Renal pelvis (tissue), 12 donors: ENCODE results near the gene NRSN2. TPM values are rescaled to one million over a fixed set of nuclear protein-coding genes. Genes with fewer than 3 reads are reported as not detected.

Experiments used
- DNase-seq: peaks from one replicate; pipeline ENCODE4 v3.0.0-alpha.2; 2013
- long read RNA-seq, 16 experiments: transcript quantifications; one replicate each; lab custom pipeline, GENCODE V29; 2026
- polyA plus RNA-seq, 3 donors: library from polyadenylated mRNA; unstranded; fragments of 120-200 nt; gene quantifications; one replicate each; pipeline ENCODE4 v1.2.1, GENCODE V29; 2013; ENCODE audit not compliant: insufficient read length in 3 of 3

The NRSN2 gene, protein sequence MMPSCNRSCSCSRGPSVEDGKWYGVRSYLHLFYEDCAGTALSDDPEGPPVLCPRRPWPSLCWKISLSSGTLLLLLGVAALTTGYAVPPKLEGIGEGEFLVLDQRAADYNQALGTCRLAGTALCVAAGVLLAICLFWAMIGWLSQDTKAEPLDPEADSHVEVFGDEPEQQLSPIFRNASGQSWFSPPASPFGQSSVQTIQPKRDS
- polyA plus RNA-seq, result 10 to 100 TPM; 50.4 to 57.5 (median 54.9) TPM
- long read RNA-seq, donor 1, transcript NRSN2-202 (4 exons, 2,088 nt), result major isoform, 9 of 20 reads
- long read RNA-seq, donor 1, partial matches to known transcripts, result 6 of 20 reads
- long read RNA-seq, donor 1, other reads (novel, unspliced or antisense), result 0 of 20 reads
- long read RNA-seq, donor 2, transcript NRSN2-202 (4 exons, 2,088 nt), result major isoform, 17 of 21 reads
- long read RNA-seq, donor 2, partial matches to known transcripts, result 0 of 21 reads
- long read RNA-seq, donor 2, other reads (novel, unspliced or antisense), result 0 of 21 reads
- long read RNA-seq, donor 3, transcript NRSN2-202 (4 exons, 2,088 nt), result major isoform, 14 of 38 reads
- long read RNA-seq, donor 3, partial matches to known transcripts, result 16 of 38 reads
- long read RNA-seq, donor 3, other reads (novel, unspliced or antisense), result 0 of 38 reads
- long read RNA-seq, donor 4, transcript NRSN2-202 (4 exons, 2,088 nt), result major isoform, 8 of 21 reads
- long read RNA-seq, donor 4, transcript NRSN2-204 (3 exons, 846 nt), result minor isoform, 6 of 21 reads
- long read RNA-seq, donor 4, partial matches to known transcripts, result 6 of 21 reads
- long read RNA-seq, donor 4, other reads (novel, unspliced or antisense), result 0 of 21 reads
- long read RNA-seq, donor 5, transcript NRSN2-202 (4 exons, 2,088 nt), result major isoform, 6 of 8 reads
- long read RNA-seq, donor 5, partial matches to known transcripts, result 0 of 8 reads
- long read RNA-seq, donor 5, other reads (novel, unspliced or antisense), result 0 of 8 reads
- long read RNA-seq, donor 6, transcript NRSN2-202 (4 exons, 2,088 nt), result major isoform, 10 of 26 reads
- long read RNA-seq, donor 6, partial matches to known transcripts, result 14 of 26 reads
- long read RNA-seq, donor 6, other reads (novel, unspliced or antisense), result 0 of 26 reads
- long read RNA-seq, donor 7, transcript NRSN2-202 (4 exons, 2,088 nt), result major isoform, 17 of 45 reads
- long read RNA-seq, donor 7, partial matches to known transcripts, result 26 of 45 reads
- long read RNA-seq, donor 7, other reads (novel, unspliced or antisense), result 0 of 45 reads
- long read RNA-seq, donor 8, transcript NRSN2-202 (4 exons, 2,088 nt), result major isoform, 6 of 8 reads
- long read RNA-seq, donor 8, partial matches to known transcripts, result 0 of 8 reads
- long read RNA-seq, donor 8, other reads (novel, unspliced or antisense), result 0 of 8 reads
- long read RNA-seq, donor 9, transcript NRSN2-202 (4 exons, 2,088 nt), result major isoform, 20 of 23 reads
- long read RNA-seq, donor 9, partial matches to known transcripts, result 0 of 23 reads
- long read RNA-seq, donor 9, other reads (novel, unspliced or antisense), result 0 of 23 reads
- long read RNA-seq, donor 10, transcript NRSN2-202 (4 exons, 2,088 nt), result major isoform, 18 of 21 reads
- long read RNA-seq, donor 10, partial matches to known transcripts, result 0 of 21 reads
- long read RNA-seq, donor 10, other reads (novel, unspliced or antisense), result 0 of 21 reads
- long read RNA-seq, donor 11, transcript NRSN2-202 (4 exons, 2,088 nt), result major isoform, 11 of 29 reads
- long read RNA-seq, donor 11, transcript NRSN2-204 (3 exons, 846 nt), result minor isoform, 5 of 29 reads
- long read RNA-seq, donor 11, partial matches to known transcripts, result 9 of 29 reads
- long read RNA-seq, donor 11, other reads (novel, unspliced or antisense), result 0 of 29 reads
- long read RNA-seq, donor 12, transcript NRSN2-204 (3 exons, 846 nt), result minor isoform, 5 of 34 reads
- long read RNA-seq, donor 12, transcript NRSN2-202 (4 exons, 2,088 nt), result major isoform, 21 of 34 reads
- long read RNA-seq, donor 12, partial matches to known transcripts, result 5 of 34 reads
- long read RNA-seq, donor 12, other reads (novel, unspliced or antisense), result 0 of 34 reads
- long read RNA-seq, donor 13, transcript NRSN2-202 (4 exons, 2,088 nt), result major isoform, 6 of 6 reads
- long read RNA-seq, donor 13, partial matches to known transcripts, result 0 of 6 reads
- long read RNA-seq, donor 13, other reads (novel, unspliced or antisense), result 0 of 6 reads
- long read RNA-seq, donor 14, transcript NRSN2-202 (4 exons, 2,088 nt), result major isoform, 29 of 50 reads
- long read RNA-seq, donor 14, partial matches to known transcripts, result 14 of 50 reads
- long read RNA-seq, donor 14, other reads (novel, unspliced or antisense), result 0 of 50 reads
- long read RNA-seq, donor 15, transcript NRSN2-202 (4 exons, 2,088 nt), result major isoform, 20 of 27 reads
- long read RNA-seq, donor 15, partial matches to known transcripts, result 0 of 27 reads
- long read RNA-seq, donor 15, other reads (novel, unspliced or antisense), result 0 of 27 reads
- long read RNA-seq, donor 16, transcript NRSN2-202 (4 exons, 2,088 nt), result major isoform, 19 of 25 reads
- long read RNA-seq, donor 16, partial matches to known transcripts, result 0 of 25 reads
- long read RNA-seq, donor 16, other reads (novel, unspliced or antisense), result 0 of 25 reads

- DNase-seq, result peak; percentile 58
Measured at GRCh38 chr20:346640-347316, at the start of gene NRSN2. Gene NRSN2 (plus strand): TSS chr20:347111. CDS start chr20:349644, 2,533 bp downstream.

DNA sequence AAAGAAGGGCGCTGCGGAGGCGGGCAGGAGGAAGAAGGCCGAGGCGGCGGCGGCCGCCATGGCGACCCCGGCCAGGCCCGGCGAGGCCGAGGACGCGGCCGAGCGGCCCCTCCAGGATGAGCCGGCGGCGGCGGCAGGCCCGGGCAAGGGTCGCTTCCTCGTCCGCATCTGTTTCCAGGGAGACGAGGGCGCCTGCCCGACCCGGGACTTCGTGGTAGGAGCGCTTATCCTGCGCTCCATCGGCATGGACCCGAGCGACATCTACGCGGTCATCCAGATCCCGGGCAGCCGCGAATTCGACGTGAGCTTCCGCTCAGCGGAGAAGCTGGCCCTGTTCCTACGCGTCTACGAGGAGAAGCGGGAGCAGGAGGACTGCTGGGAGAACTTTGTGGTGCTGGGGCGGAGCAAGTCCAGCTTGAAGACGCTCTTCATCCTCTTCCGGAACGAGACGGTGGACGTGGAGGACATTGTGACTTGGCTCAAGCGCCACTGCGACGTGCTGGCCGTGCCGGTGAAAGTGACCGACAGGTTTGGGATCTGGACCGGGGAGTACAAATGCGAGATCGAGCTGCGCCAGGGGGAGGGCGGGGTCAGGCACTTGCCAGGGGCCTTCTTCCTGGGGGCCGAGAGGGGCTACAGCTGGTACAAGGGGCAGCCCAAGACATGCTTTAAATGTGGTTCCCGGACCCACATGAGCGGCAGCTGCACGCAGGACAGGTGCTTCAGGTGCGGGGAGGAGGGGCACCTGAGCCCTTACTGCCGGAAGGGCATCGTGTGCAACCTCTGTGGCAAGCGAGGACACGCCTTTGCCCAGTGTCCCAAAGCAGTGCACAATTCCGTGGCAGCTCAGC lies 48.8 kb upstream of the NRSN2 start:
- peak; percentile 44 for DNase-seq

- DNase-seq, result no peak
Measured at GRCh38 chr20:298776-299391, 48.0 kb upstream of the NRSN2 start.

- no peak for DNase-seq
Measured at GRCh38 chr20:300345-300990, 46.4 kb upstream of the NRSN2 start.

DNA sequence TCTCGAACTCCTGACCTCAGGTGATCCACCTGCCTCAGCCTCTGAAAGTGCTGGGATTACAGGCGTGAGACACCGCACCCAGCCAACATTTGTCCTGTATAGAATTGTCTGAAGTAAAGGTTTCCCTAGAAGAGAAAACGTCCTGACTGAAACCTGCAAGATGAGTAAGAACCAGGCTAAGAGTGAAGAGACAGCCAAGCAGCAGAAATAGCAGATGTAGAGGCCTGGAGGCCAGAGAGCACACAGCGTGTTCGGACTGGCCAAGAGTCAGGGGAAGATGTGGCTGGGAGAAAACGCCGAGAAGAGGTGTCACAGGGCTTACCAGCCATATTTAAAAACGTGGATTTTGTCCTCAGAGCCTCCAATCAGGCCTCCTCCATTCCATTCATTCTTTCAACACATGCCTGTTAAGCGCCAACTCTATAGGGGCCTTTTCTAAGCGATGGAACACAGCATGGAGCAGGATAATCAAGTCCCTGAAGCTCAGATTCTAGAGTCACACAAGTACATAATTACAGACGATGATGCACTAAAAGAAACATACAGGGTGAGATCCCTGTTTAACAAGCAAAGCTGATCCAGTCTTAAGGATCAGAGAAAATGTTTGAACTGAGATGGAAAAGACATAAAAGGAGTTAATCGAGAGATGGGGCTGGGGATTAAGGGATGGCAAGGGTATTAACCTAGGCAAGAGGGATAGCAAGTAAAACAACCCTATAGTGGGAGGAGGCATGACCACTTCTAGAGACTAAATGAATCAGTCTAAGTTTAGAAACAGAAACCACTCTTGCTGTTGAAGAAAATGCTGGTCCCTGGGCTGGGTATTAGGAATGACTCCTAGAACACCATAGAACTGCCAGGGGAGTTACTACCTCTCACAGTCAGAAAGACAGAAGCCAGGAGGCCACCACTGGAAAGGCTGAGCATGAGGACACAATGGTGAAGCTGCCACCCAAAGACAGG lies 44.7 kb upstream of the NRSN2 start:
- DNase-seq, result no peak

DNA sequence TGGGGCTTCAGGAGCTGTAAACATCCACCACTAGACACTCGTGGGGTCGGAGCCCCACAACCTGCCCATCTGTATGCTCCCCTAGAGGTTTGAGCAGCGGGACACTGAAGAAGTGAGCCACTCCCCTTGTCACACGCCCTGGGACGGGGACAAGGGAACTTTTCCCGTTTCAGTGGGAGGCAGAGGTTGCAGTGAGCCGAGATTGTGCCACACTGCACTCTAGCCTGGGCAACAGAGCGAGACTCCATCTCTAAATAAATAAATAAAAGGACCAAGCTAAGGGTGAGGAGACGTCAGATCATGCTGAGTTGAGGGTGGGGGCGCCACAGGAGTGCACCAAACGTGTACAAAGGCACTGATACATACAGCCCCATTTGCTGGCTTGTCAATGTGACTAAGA lies 41.2 kb upstream of the NRSN2 start:
- DNase-seq, result no peak

GRCh38 chr20:308427-309038 lies 38.4 kb upstream of the NRSN2 start:
- DNase-seq, result no peak

DNA sequence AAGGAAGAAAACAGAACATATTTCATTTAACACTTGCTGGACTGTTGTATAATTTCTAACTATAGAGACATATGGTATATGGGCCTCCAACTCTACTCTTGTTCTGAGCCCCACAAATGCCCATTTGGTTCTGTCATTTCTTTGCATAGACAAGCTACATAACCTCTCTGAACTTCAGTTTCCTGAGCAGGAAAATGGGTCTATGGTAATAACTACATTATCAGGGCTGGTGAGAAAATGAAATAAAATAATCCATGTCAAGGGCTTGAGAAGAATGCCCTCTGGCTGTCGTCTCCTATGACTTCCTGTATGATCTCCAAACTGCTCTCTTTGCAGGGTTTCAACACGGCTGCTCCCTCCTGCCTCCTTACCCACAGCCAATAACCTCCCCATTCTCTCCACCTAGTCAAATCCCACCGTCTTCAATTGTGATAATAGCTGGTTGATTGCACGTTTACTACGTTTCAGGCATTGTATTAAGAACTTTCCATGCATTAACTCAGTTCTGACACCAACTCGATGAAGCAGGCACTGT lies 37.5 kb upstream of the NRSN2 start:
- DNase-seq, result no peak

DNA sequence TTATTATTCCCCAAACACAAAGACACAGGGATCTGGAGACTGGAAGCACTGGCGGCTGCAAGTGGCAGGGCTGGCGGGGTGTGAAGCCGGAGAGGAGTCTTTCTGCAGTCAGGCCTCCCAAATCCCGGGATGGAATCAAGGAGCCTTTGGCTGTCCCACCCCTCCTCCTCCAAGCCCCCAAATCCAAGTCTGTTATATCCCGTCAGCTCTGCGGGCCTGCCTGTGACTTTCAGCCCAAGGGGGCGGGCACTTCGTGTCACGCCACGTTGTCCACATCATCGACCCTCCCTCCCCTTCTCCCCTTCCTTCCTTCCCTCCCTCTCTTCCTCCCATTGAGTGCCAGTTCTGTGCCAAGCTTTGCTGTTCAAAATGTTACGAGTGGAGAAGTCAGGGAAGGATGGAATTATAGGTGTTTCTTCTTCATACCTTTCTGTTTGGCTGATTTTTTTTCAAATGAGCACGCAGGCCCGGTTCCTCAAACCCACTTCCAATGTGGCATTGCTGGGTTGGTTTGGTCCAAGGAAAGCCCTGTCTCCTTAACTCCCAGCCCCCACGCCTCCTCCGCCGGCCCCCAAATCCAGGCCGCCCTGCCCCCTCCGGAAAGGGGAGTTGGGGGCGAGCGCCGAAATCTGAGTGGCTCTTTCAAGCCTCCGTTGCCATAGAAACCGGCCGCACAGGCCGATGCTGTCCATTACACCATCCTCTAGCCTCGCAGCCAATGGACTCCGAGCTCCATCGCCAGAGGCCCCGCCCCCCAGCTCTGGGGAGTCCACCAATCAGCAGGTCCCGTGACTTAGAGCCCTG lies 36.9 kb upstream of the NRSN2 start:
- peak; percentile 100 for DNase-seq

DNA sequence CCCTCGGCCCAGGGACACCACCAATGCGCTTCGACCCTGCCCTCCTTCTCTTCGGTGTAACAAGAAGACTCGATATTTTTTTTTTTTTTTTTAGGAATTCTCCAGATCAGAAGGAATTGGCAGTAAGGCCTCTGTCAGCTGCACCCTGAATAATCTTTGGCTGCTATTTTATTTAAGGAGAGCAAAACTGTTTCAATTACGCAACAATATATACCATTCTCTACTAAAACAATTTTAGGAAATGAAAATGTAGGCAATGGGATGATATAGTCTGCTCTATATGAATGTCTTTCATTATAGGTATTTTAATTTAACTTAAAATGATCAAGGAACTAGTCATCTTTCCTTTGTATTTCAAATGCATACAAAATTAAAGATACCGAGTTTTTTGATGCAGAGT lies 36.3 kb upstream of the NRSN2 start:
- DNase-seq, result no peak

DNA sequence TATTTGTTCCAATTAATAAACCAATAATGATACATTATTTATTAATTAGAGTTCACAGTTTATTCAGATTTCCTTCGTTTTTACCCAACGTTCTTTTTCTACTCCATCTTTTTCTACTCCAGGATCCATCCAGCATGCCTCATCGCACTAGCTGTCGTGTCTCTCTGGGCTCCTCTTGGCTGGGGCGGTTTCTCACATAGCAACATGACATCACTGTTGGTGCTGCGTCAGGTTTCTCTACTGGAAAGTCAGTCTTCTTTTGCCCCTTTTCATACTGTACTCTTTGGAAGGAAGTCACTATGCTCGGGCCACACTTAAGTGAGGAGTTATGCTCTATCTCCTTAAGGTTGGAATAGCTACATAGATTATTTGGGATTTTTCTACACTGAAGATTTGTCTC lies 35.3 kb upstream of the NRSN2 start:
- DNase-seq, result no peak

- DNase-seq, result no peak
Measured at GRCh38 chr20:312067-312466, 34.8 kb upstream of the NRSN2 start.

GRCh38 chr20:312866-313265 lies 34.0 kb upstream of the NRSN2 start:
- no peak for DNase-seq

DNA sequence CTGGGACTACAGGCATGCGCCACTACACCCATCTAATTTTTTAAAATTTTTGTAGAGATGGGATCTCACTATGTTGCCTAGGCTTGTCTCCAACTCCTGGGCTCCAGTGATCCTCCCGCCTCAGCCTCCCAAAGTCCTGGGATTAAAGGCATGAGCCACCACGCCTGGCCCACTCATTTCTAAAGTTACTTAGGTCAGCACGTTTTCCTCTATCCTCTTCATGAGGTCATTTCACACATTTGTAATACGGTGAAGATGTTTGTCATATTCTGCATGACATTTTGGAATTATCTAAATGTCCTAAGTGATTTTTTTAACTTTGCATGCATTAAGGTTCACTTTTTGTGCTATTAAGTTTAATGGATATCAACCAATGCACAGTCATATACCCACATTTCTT lies 33.5 kb upstream of the NRSN2 start:
- DNase-seq, result no peak
